ENCODE results near the gene ADH4. TPM values are rescaled to one million over a fixed set of nuclear protein-coding genes. Genes with fewer than 3 reads are reported as not detected.

The ADH4 gene
- total and polyA plus RNA-seq, 2 donors (not counting 3 experiments of a cell fraction or from before 2014, with no cell fraction given): not detected

- no peak for DNase-seq (ENCODE audit: low read depth, low spot score)
- Histone ChIP-seq H3K9me3 (replicated peaks; ENCODE audit: control insufficient read depth, insufficient read depth, low read length) (no peaks in the 10 kb centered on the region), H3K36me3 (ENCODE audit: control insufficient read depth in 2 of 2, extremely low read depth in 1 of 2, insufficient read depth in 2 of 2, low read length in 2 of 2) (no peaks in the 10 kb centered on the region), H3K79me2 (ENCODE audit: control insufficient read depth, insufficient read depth, low read length) (no peaks in the 10 kb centered on the region), H3K4me3 (replicated peaks in 1 of 3; ENCODE audit: insufficient read depth in 1 of 3, low read depth in 1 of 3, low read length in 3 of 3) (no peak overlapping the region), H3K4me1 (ENCODE audit: control insufficient read depth, extremely low read depth, insufficient read depth, low read length) (no peaks in the 10 kb centered on the region), H3K9ac (replicated peaks; ENCODE audit: extremely low read depth, insufficient read depth, low read length) (no peak overlapping the region), H3K4me2 (ENCODE audit: insufficient read depth, low read length) (no peak overlapping the region), H2AFZ (ENCODE audit: low read depth, low read length) (no peak overlapping the region), H3K27me3 (ENCODE audit: control insufficient read depth in 2 of 2, insufficient read depth in 2 of 2, low read length in 2 of 2) (no peaks in the 10 kb centered on the region), H3K27ac (ENCODE audit: insufficient read depth, low read depth, low read length) (no peak overlapping the region), H3K9me1 (replicated peaks; ENCODE audit: control insufficient read depth, extremely low read depth, insufficient read depth, low read length) (no peaks in the 10 kb centered on the region), H4K20me1 (replicated peaks; ENCODE audit: control insufficient read depth, extremely low read depth, insufficient read depth, low read length) (no peaks in the 10 kb centered on the region)
- dilution Hi-C loops (cut with MboI; ENCODE audit: extremely low pct_ligation_motif_present, low sequenced_read_pairs) (no loop called here), intact Hi-C loops (cut with micrococcal nuclease) (no loop called here)
- ChIA-PET POLR2A (no interaction called here), CTCF (no interaction called here)
- FAIRE-seq: no peak
- no peak for TF ChIP-seq POLR2A (IDR thresholded peaks at IDR 0.05; ENCODE audit: low read depth, low read length)
- no peak for TF ChIP-seq MAX (IDR thresholded peaks at IDR 0.05; ENCODE audit: insufficient read depth, insufficient read length)
- TF ChIP-seq FOS (IDR thresholded peaks at IDR 0.05; ENCODE audit: borderline replicate concordance, insufficient read depth, low read length): no peak
- no peak for TF ChIP-seq POLR2AphosphoS5 (IDR thresholded peaks at IDR 0.05; ENCODE audit: insufficient read depth, low read depth, low read length)
- TF ChIP-seq GATA2 (IDR thresholded peaks at IDR 0.05; ENCODE audit: insufficient read depth, insufficient read length, low read depth, low read length): no peak
- no peak for TF ChIP-seq MYC (IDR thresholded peaks at IDR 0.05; ENCODE audit: low read depth, low read length)
- TF ChIP-seq EZH2 (IDR thresholded peaks at IDR 0.05; ENCODE audit: borderline replicate concordance, low read depth, low read length, severe bottlenecking): no peak
- no peak for TF ChIP-seq JUN (IDR thresholded peaks at IDR 0.05; ENCODE audit: borderline replicate concordance, insufficient read depth, insufficient read length, low read depth)
- no peak for TF ChIP-seq CTCF (IDR thresholded peaks at IDR 0.05; ENCODE audit: extremely low read depth in 1 of 2, insufficient read depth in 1 of 2, low read depth in 1 of 2, low read length in 2 of 2)
- BruUV-seq (replicated peaks): no TSS peak
Measured at GRCh38 chr4:99165978-99166377, 21.9 kb upstream of the ADH4 start.
